Neural progenitor cell (in vitro differentiated cells): Measurements from ENCODE around the gene ZMYM5. TPM values are rescaled to one million over a fixed set of nuclear protein-coding genes. Genes with fewer than 3 reads are reported as not detected.
"Not testable (repeated sequence)": the region's sequence is repeated elsewhere in the genome, so short reads cannot be mapped to it uniquely, and the experiment has no call there.

ENCODE experiments used
- DNase-seq: peaks from one replicate; pipeline ENCODE4 v3.0.0-alpha.2; 2016; ENCODE audit warnings: low spot score
- H2AFZ ChIP-seq: fragments of 200-600 bp; sonication (generic); replicated peaks from 2 replicates; pipeline ENCODE4 v1.6.1; 2016; ENCODE audit warnings: antibody characterized with exemption
- H3F3A ChIP-seq: fragments of 200-600 bp; sonication (generic); 2 replicates; pipeline ENCODE4 v1.6.1; 2016; ENCODE audit warnings: antibody characterized with exemption, low read depth
- H3K27ac ChIP-seq: fragments of 200-600 bp; sonication (generic); 2 replicates; pipeline ENCODE4 v1.5.1; 2016; ENCODE audit warnings: mild to moderate bottlenecking
- H3K27me3 ChIP-seq: fragments of 200-600 bp; sonication (generic); 2 replicates; pipeline ENCODE4 v1.6.1; 2016; ENCODE audit warnings: mild to moderate bottlenecking, moderate library complexity
- H3K36me3 ChIP-seq: fragments of 200-600 bp; sonication (generic); 2 replicates; pipeline ENCODE4 v1.5.1; 2016
- H3K4me1 ChIP-seq: fragments of 200-600 bp; sonication (generic); 2 replicates; pipeline ENCODE4 v1.6.1; 2016; ENCODE audit warnings: mixed run types
- H3K4me2 ChIP-seq: fragments of 200-600 bp; sonication (generic); 2 replicates; pipeline ENCODE4 v1.6.1; 2016
- H3K4me3 ChIP-seq: fragments of 200-600 bp; sonication (generic); 2 replicates; pipeline ENCODE4 v1.5.1; 2016
- H3K79me2 ChIP-seq: fragments of 200-600 bp; sonication (generic); 2 replicates; pipeline ENCODE4 v1.6.1; 2016; ENCODE audit warnings: low read depth
- H3K9ac ChIP-seq: fragments of 200-600 bp; sonication (generic); 2 replicates; pipeline ENCODE4 v1.6.1; 2016
- H3K9me3 ChIP-seq: fragments of 200-600 bp; sonication (generic); 2 replicates; pipeline ENCODE4 v1.5.1; 2016; ENCODE audit warnings: low read depth
- H4K20me1 ChIP-seq: fragments of 200-600 bp; sonication (generic); 2 replicates; pipeline ENCODE4 v1.6.1; 2016; ENCODE audit warnings: low read depth
- H3K27ac Mint-ChIP-seq: 3 replicates; pipeline ENCODE4 v1.8.0; 2021; ENCODE audit warnings: mixed read lengths
- H3K27me3 Mint-ChIP-seq: 2 replicates; pipeline ENCODE4 v1.8.0; 2022; ENCODE audit warnings: low read depth, mild to moderate bottlenecking, inconsistent platforms, moderate library complexity, mixed read lengths; ENCODE audit not compliant: insufficient read depth
- H3K36me3 Mint-ChIP-seq: 3 replicates; pipeline ENCODE4 v1.8.0; 2021; ENCODE audit warnings: mixed read lengths
- H3K4me1 Mint-ChIP-seq: 3 replicates; pipeline ENCODE4 v1.8.0; 2021; ENCODE audit warnings: mixed read lengths
- H3K4me3 Mint-ChIP-seq: 3 replicates; pipeline ENCODE4 v1.8.0; 2021; ENCODE audit warnings: mild to moderate bottlenecking, moderate library complexity, mixed read lengths
- H3K9me3 Mint-ChIP-seq: 3 replicates; pipeline ENCODE4 v1.8.0; 2020; ENCODE audit warnings: mixed read lengths
- CTCF ChIP-seq: fragments of 200-600 bp; sonication (generic); IDR thresholded peaks from 2 replicates; pipeline ENCODE4 v1.5.1; 2017; ENCODE audit warnings: antibody characterized with exemption, mild to moderate bottlenecking
- EZH2 ChIP-seq: fragments of 200-600 bp; sonication (generic); IDR thresholded peaks from 2 replicates; pipeline ENCODE4 v1.6.1; 2017; ENCODE audit warnings: antibody characterized with exemption, mild to moderate bottlenecking, moderate library complexity
- EZH2phosphoT487 ChIP-seq: fragments of 200-600 bp; sonication (generic); IDR thresholded peaks from 2 replicates; pipeline ENCODE4 v1.6.1; 2017; ENCODE audit warnings: antibody characterized with exemption
- total RNA-seq: library from RNA; depleted of rRNA; stranded (reverse); fragments of >200 nt; gene quantifications from 2 replicates; pipeline ENCODE4 v1.2.3, GENCODE V29; 2015; ENCODE audit warnings: low replicate concordance

ZMYM5 gene
- 17.7 and 22.1 TPM in 2 replicates for total RNA-seq

GRCh38 chr13:19863323-19864023, at the start of gene ZMYM5:
Gene ZMYM5, minus strand, starts transcription at chr13:19863649. Its CDS starts 11,469 bp downstream, at chr13:19852180.
- Histone ChIP-seq H4K20me1 (peaks cover 15% of the 10 kb centered on the region), H3K4me2 (peak within 1 kb of the TSS; percentile 93), H3K79me2 (peaks cover 42% of the 10 kb centered on the region), H3K27ac (peak within 1 kb of the TSS; percentile 91), H3K9me3 (no peaks in the 10 kb centered on the region), H2AFZ (peak within 1 kb of the TSS; percentile 86), H3K36me3 (no peaks in the 10 kb centered on the region), H3F3A (peaks cover 21% of the 10 kb centered on the region), H3K4me3 (peak within 1 kb of the TSS; percentile 81), H3K4me1 (peaks cover 13% of the 10 kb centered on the region), H3K9ac (peak within 1 kb of the TSS; percentile 45), H3K27me3 (no peaks in the 10 kb centered on the region)
- H3K4me3 Mint-ChIP-seq, result peak within 1 kb of the TSS; percentile 97
- no peaks in the 10 kb centered on the region for H3K27me3 Mint-ChIP-seq
- H3K4me1 Mint-ChIP-seq, result peaks cover 22% of the 10 kb centered on the region
- H3K27ac Mint-ChIP-seq, result peak within 1 kb of the TSS; percentile 98
- peak; percentile 100 for DNase-seq
- H3K9me3 Mint-ChIP-seq, result peaks cover 6% of the 10 kb centered on the region
- H3K36me3 Mint-ChIP-seq, result peaks cover 17% of the 10 kb centered on the region
- no peak for TF ChIP-seq EZH2phosphoT487
- no peak for TF ChIP-seq CTCF
- TF ChIP-seq EZH2, result no peak

GRCh38 chr13:19910336-19911072, 47.1 kb upstream of the ZMYM5 start:
- no peak overlapping the region for H3K4me3 ChIP-seq
- H3K4me1 ChIP-seq, result no peaks in the 10 kb centered on the region
- no peak for DNase-seq
- TF ChIP-seq CTCF, result no peak
- TF ChIP-seq EZH2phosphoT487, result no peak
- no peak for TF ChIP-seq EZH2
- H2AFZ ChIP-seq, result no peak overlapping the region
- no peaks in the 10 kb centered on the region for H3K27me3 ChIP-seq
- H4K20me1 ChIP-seq, result no peaks in the 10 kb centered on the region
- Mint-ChIP-seq H3K27me3 (peaks cover 2% of the 10 kb centered on the region), H3K4me3 (no peak overlapping the region), H3K9me3 (no peaks in the 10 kb centered on the region), H3K4me1 (no peaks in the 10 kb centered on the region), H3K27ac (no peak overlapping the region), H3K36me3 (no peaks in the 10 kb centered on the region)
- no peak overlapping the region for H3K9ac ChIP-seq
- H3K4me2 ChIP-seq, result no peak overlapping the region
- no peak overlapping the region for H3K27ac ChIP-seq
- H3F3A ChIP-seq, result no peaks in the 10 kb centered on the region
- H3K79me2 ChIP-seq, result no peaks in the 10 kb centered on the region
- H3K36me3 ChIP-seq, result no peaks in the 10 kb centered on the region
- no peaks in the 10 kb centered on the region for H3K9me3 ChIP-seq

GRCh38 chr13:19908350-19908986, 45.0 kb upstream of the ZMYM5 start:
- no peaks in the 10 kb centered on the region for H3K9me3 ChIP-seq
- H3K36me3 ChIP-seq, result no peaks in the 10 kb centered on the region
- H3K4me2 ChIP-seq, result no peak overlapping the region
- TF ChIP-seq CTCF (no peak), EZH2 (no peak), EZH2phosphoT487 (no peak)
- H2AFZ ChIP-seq, result no peak overlapping the region
- H3K4me3 ChIP-seq, result no peak overlapping the region
- H4K20me1 ChIP-seq, result no peaks in the 10 kb centered on the region
- Mint-ChIP-seq H3K9me3 (no peaks in the 10 kb centered on the region), H3K27me3 (peaks cover 3% of the 10 kb centered on the region), H3K27ac (no peak overlapping the region), H3K4me1 (no peaks in the 10 kb centered on the region), H3K36me3 (no peaks in the 10 kb centered on the region), H3K4me3 (no peak overlapping the region)
- H3K9ac ChIP-seq, result no peak overlapping the region
- DNase-seq, result no peak
- no peaks in the 10 kb centered on the region for H3K27me3 ChIP-seq
- no peaks in the 10 kb centered on the region for H3K4me1 ChIP-seq
- no peaks in the 10 kb centered on the region for H3K79me2 ChIP-seq
- no peaks in the 10 kb centered on the region for H3F3A ChIP-seq
- H3K27ac ChIP-seq, result no peak overlapping the region

- not testable (repeated sequence) for H3K9ac ChIP-seq, H2AFZ ChIP-seq, H3K4me3 Mint-ChIP-seq, H3K4me1 Mint-ChIP-seq, H3K79me2 ChIP-seq, H4K20me1 ChIP-seq, H3K4me2 ChIP-seq, H3K9me3 ChIP-seq, H3K36me3 Mint-ChIP-seq, H3K27me3 ChIP-seq, H3K9me3 Mint-ChIP-seq, DNase-seq, H3K36me3 ChIP-seq, H3K4me3 ChIP-seq, H3K27ac Mint-ChIP-seq, H3K27me3 Mint-ChIP-seq, H3K4me1 ChIP-seq, H3K27ac ChIP-seq, H3F3A ChIP-seq
Observed at GRCh38 chr13:19905487-19906195, 42.2 kb upstream of the ZMYM5 start.
